GM18526 (cell line): ENCODE results near the gene IL36B.

Source experiments
- POLR2A ChIP-seq: IDR thresholded peaks from 3 replicates; pipeline ENCODE4 v1.6.1; 2011; ENCODE audit not compliant: insufficient read length; ENCODE audit errors: extremely low read depth

The IL36B gene

DNA sequence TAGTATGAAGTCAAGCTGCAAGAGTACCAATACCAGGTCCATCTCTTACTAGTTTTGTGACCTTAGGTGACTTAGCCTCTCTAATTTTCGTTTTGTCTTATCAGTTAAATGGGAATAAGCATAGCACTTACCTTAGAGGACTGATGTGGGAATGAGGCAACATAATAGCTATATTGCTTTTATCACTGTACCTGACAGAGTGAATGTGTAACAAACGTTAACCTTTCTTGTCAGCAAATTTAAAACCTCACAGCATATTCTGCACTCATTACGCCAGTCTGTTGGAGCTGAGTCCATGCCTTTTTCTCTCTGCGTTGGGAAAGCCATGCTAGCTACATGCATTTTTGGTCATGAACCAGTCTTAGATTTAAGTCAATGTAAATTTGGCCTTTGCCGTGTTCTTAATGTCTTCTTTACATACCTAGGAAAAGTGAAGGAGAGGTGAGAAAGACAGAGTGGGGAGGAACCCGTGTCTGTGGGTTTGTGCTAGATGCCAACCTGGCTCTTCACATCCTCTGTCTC is at the start of gene IL36B:
Gene IL36B, minus strand, starts transcription at position 472 of the 522 bp plus-strand sequence.
- no peak for TF ChIP-seq POLR2A

DNA sequence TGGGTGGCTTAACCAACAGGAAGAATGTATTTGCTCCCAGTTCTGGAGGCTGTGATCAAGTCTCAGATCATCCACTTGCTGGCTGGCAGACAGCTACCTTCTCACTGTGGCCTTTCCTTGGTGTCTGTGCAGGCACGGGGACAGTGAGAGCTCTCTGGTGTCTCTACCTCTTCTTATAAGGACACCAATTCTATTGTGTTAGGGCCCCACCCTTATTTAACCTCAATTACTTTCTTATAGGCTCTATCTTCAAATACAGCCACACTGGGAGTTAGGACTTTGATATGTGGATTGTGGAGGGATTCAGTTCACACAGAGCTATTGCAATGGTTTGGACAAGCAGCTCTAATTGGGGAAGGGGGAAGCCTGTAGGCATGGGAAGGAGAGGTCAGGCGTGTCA is 49.5 kb upstream of the IL36B start:
- TF ChIP-seq POLR2A, result no peak

DNA sequence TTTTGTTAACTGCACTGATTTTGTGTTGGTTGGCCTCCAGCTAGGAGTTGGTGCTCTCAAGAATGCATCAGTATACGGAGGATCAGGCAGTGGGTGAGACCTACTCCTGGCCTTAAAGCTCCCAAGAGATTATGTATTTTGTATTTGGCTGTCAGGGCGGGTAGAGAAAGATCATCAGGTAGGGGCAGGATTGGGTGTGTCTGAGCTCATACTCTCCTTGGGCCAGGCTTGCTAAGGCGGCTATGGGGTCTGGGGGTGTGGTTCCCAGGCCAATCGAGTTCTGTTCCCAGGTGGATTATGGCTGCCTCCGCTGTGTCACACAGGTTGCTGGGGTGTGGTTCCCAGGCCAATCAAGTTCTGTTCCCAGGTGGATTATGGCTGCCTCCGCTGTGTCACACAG is 45.9 kb upstream of the IL36B start:
- TF ChIP-seq POLR2A, result no peak

DNA sequence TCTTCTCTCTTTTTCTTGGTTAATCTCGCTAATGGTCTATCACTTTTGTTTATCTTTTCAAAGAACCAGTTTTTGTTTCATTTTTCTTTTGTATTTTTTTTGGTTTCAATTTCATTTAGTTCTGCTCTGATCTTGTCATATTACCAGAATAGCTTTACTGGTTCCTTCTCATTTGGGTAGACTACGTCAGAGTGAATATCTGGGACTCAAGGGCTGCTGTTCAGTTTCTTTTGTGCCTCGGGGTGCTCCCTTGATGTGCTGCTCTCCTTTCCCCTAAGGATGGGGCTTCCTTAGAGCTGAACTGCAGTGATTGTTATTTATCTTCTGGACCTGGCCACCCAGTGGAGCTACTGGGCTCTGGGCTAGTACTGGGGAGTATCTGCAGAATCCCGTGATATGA is 45.4 kb upstream of the IL36B start:
- no peak for TF ChIP-seq POLR2A

DNA sequence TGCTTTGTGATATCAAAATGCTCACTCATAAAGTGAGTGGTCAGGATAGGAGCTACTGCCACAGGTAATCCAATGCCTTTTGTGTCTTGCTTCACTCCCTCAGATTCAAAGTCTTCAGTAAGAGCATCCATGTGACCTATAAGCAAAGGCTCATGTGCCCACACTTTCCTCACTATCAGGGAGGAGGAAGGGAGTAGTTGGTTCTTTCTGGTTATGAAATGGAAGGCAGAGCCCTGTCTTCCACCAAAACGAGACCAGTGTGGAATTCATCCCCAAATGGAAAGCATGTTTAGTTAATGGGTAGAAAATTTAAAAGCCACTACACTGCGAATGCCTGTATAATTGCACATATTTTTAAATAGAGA is 40.9 kb upstream of the IL36B start:
- no peak for TF ChIP-seq POLR2A

DNA sequence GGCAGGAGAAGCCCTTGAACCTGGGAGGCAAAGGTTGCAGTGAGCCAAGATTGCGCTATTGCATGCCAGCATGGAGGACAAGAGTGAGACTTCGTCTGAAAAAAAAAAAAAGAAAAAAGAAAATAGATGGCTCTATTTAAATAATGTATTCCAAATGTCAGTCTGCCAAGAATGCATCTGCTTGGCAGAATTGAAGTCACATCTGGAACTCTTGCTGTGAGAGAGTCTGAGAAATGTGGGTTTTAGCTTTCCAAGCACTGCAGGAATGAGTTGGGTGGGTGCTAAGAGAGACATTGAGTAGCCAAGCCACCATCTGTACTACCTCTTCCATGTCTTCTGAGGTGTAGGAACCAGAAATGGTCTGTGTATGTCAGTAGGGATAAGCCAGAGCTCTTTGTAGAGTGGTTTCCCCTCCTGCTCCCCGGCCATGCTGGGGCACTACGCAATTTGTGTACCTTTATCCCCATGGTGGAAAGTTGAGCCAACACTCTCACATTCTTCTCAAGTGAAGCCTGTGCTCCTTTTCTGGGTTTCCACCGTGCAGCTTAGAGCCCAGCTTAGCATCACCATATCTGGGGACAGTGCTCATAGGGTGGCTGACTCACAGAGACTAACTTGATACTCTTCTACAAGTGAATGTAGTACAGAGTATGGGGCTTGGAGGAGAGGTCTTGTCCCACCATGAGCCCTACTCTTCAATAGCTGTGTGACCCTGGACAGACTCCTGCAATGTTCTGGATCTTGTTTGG is 40.4 kb upstream of the IL36B start:
- no peak for TF ChIP-seq POLR2A

DNA sequence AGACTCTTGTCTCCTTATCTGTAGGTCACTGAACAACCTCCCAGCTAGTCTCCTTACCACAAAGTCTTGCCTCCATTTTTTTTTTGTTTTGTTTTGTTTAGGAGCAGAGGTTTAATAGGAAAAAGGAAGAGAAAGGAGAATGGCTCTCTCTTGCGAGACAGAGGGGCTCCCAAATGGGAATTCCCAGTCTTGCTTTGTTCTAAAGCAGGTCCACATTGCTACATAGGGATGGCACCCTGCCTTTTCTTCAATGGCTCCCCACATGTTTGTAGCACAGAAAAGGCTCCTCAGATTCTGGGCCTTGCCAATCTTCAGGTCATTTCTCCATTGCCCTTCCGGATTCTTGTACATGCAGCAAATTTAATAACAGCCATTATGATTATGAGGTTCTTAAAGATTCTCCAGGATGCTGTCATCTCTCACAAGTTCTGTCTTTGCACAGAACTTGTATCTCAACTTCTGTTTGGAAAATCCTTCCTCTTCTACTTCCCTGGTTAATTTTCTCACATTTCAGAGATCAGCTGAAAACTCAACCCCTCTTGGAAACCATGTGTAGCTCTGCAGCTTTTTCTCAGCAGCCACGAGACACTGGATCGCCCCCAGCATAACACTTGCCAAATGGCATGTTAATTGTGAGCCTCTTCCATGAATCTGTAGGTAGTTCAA is 38.7 kb upstream of the IL36B start:
- no peak for TF ChIP-seq POLR2A

DNA sequence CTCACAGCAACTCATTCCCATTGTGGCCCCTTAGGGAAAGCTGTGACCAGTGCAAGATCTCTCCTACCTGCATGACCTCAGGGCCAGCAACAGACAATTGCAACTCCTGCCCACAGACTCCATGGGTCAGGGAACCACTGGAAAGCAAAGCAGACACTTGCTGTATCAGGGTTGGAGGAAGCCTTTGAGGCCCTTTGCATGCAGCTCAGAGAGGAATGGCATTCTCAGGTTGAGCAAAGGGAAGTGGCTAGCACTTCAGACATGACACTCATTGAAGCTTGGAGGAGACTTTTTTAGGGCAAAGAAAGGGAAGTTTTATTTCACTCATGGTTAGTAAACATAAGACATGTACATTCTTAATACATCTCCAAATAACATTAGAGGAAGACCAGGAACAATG is 37.2 kb upstream of the IL36B start:
- no peak for TF ChIP-seq POLR2A

DNA sequence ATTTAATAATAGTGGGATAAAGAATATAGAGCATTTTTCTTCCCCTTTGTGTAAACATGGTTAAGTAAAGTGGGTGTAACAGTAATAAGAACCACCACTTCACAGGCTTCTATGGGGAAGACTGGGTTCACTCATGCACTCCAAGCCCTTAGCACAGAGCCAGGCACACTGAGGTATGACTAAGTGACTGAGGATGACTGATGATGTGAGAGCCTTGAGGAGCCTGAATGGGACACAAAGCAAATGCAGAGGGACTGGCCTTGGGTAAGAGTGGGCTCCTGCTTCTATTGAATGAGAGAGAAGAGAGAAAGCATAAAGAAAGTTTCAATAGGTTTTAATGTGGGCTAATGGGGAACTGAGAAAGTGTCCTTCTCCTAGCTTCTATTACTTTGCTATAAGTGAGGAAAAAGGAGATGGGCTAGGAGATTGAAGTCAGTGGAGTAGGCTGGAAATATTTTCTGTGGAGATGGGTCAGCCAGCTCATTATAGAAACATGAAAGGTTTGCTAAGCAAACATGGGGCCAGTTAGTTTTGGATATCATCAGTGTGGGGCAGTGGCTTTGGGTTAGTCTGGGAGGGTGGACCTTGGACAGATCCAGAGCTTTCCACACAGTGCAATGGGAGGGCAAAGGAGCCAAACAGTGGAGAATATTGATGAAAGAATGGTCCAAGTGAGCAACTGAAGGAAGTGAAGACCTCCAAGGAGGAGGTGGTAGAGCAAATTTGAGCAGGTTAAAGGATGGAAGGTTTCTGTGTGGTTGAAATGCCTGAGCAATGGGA is 35.7 kb upstream of the IL36B start:
- no peak for TF ChIP-seq POLR2A

DNA sequence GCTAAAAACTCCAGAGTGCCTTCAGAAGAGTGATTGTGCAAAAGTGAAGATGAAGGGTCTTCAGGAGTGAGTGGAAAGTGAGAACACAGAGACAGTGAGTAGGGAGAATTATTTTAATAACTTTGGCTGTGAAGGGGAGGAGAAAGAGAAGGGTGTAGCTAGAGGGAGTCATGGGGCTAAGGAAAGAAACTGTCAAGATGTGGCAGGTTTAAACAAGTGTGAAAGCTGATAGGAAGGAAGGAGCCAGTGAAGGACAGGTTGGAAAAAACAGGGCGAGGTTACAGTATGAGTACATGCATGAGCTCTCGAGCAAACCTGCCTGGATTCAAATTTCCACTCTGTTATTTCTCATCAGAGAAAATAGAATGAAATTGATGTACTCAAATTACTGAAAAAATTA is 32.9 kb upstream of the IL36B start:
- no peak for TF ChIP-seq POLR2A

DNA sequence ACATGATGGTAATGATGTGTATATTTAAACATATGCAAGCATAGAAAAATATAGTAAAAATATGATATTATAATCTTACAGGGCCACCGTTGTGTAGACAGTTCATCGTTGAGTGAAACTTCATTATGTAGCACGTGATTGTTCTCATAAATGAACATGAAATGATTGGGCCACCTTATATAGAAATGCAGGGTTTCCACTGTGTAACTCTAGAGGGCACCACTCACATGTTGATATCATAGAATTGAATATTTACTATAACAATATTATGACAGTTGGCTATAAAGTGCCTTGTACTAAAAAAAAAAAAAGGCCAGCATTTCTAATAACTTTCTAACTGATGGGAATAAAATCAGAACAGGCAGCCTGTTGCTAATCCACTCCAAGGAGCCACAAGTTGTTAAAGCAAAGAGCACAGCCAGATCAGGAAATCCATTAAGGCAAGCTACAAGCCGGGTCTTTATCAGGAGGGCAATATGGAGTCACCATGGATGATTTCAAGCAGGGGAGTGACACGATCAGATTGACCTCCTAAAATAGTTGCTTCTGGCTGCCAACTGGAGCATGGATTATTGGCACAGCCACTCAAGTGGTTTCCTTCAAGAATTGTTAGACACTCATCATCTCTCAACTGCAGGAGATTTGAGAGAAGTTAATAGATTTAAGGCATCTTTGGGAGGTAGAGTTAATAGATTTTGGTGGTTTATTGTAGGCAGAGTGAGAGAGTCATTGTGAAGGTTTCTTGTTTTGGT is 31.8 kb upstream of the IL36B start:
- no peak for TF ChIP-seq POLR2A

DNA sequence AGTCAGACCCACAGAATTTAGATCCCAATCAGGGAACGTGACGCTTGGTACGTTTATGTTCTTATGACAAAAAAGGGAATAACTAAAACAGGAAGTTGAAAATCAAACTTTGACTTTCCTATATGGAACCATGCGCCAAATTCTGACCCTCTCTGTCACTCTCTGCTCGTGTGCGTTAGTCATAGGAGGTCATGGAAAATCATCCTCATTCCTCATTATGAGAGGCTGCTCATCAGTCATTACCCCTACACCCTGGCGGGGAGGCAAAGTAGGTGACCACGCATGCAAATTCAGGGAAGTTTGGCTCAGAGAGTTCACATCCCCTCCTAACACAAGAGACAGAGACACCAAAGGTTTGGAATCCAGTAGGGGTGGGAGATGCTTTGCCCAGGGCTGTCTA is 30.6 kb upstream of the IL36B start:
- no peak for TF ChIP-seq POLR2A

DNA sequence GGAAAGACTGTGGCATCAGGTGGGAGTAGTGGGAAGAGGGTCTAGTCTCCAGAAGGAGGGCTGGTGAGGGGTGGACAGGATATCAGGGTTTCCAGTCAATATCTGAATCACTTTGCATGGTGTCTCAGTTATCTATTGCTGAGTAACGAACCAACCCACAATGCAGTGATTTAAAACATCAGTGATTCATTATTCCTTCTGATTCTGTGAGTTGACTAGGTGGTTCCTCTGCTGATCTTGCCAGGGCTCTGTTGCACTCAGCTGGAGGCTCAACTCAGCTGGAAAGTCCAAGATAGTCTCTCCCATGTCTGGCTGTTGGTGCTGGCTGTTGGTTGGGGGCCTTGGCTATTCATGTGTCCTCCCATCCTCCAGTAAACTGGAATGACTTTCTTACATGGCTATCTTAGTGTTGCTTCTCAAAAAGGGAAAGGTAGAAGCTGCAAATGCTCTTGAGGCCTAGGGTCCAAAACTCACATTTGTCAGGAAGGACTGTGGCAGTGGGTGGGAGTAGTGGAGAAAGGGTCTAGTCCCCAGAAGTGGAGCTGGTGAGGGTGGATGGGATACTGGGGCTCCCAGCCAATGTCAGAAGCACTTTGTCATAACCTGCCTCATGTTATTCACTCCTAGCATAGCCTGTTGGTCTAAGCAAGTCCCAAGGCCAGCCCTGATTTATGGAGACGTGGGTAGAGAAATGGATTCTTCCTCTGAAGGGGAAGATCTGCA is 29.0 kb upstream of the IL36B start:
- no peak for TF ChIP-seq POLR2A

DNA sequence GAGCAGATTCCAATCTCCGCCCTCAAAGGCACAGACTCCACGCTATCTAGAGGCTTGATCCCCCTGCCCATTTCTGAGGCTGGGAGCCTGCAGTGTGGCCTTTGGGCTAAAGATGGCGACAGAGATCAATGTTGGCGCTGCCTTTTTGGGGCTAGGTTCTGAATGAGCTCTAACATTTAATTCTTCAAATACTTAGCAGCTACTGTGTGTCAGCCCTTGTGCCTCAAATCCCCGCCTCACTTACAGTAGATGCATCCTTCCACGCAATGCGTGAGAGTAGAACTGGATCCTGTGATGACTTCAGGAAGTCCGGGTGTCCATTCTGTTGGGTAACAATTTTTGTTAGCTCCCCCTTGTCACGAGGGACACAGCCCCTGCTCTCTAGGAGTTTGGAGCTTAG is 27.5 kb upstream of the IL36B start:
- TF ChIP-seq POLR2A, result no peak

DNA sequence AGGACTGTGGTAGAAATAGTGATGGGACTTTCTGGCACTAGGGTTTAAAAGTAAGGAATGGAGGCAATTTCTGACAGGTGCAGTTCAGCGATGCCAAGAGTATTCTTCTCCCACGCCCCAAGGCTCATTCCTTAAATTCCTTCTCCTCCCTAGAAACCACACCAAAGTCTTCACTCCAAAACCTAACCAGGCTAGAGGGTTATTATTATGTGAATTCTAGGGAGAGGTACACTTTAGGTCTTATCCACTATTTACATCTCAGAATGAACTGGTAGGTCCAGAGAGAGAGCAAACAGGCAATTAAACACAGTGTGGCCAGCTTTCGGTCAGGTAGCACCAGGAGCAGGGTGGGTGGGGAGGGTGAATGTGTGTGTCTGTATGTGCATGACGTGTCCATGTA is 26.5 kb upstream of the IL36B start:
- no peak for TF ChIP-seq POLR2A
